ENCODE measurements around the gene CELF5. TPM values are rescaled to one million over a fixed set of nuclear protein-coding genes. Genes with fewer than 3 reads are reported as not detected.
"Not testable (repeated sequence)": the region's sequence is repeated elsewhere in the genome, so short reads cannot be mapped to it uniquely, and the experiment has no call there.

Gene CELF5
- total RNA-seq, 1 donor from 2014 or later = not detected

DNA sequence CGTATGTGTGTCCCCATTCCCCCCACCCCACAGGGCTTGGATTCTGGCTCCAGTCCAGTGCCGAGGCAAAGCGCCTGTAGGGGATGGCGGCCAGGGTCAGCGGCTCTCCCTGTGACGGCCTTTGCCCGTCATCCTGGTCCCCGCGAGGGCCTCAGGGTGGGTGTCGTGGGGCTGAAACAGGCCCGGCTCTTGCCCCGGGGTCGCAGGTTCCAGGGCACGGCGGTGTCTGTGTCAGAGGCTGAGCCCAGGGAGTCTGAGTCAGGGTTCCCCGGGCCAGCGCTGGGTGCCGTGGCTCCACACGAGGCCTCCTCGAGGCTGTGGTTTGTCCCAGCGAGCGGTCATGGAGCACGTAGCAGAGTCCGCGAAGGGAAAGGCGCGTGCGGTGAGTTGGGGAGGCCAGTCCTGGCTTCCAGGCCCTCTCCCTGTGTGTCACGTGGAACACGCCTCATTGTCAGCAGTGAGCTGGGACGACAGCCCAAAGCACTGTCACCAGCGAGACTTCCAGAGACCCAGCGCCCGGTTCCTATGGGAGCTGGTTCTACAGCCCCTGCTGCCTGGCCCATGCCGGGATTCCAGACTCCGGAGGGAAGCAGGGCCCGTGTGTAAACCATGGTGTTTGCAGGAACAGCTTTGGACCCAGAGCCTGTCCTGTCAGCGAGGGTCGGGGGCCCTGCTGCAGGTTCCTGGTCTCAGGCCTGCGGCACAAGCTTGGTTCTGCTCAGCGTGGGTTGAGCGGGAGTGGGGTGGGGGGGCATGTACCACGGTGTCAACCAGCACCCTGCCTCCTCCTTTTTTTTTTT lies 25.4 kb upstream of the CELF5 start:
- Histone ChIP-seq H3K27me3 (ENCODE audit: control insufficient read depth in 3 of 3, insufficient read depth in 3 of 3, low read length in 3 of 3) (no peaks in the 10 kb centered on the region), H3K27ac (ENCODE audit: low read depth, low read length) (no peak overlapping the region), H3K36me3 (ENCODE audit: control insufficient read depth in 3 of 3, insufficient read depth in 3 of 3, low read length in 3 of 3) (peaks cover 5 to 12% (median 12%) of the 10 kb centered on the region in 3 donors)

DNA sequence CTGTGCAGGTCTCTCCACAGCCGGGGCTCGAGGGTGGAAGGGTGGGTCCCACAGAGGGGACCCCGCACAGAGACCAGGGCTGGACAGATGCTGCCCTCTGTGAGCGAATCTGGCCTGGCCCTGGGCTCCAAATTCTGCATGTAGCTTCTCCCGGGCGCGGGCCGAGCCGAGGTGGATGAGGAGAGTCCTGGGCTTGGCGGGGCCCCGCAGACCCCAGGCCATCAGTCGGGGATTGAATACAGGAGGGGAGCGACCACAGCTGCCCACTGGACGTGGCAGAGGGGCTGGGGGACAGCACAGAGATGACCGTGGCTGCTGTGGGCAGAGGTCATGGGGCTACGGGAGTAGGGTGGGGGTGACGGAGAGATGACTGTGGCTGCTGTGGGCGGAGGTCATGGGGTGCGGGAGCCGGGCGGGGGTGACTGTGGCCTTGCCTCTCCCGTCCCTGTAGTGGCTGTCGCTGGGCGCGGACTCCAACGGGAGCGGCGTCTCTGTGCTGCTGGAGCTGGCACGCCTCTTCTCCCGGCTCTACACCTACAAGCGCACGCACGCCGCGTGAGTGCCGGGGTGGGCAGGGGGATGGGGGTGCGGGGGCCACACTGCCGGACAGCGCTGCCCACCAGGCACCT lies 23.3 kb upstream of the CELF5 start:
- Histone ChIP-seq H3K9ac (ENCODE audit: low read depth in 1 of 3, low read length in 3 of 3) (no peak overlapping the region), H3K4me3 (ENCODE audit: low read length in 3 of 3) (no peak overlapping the region), H3K9me3 (ENCODE audit: control insufficient read depth in 3 of 3, low read length in 3 of 3) (no peaks in the 10 kb centered on the region), H3K4me1 (ENCODE audit: control insufficient read depth in 3 of 3, insufficient read depth in 3 of 3, low read length in 3 of 3) (no peaks in the 10 kb centered on the region), H3K27ac (ENCODE audit: low read depth, low read length) (no peak overlapping the region), H3K27me3 (ENCODE audit: control insufficient read depth in 3 of 3, insufficient read depth in 3 of 3, low read length in 3 of 3) (no peaks in the 10 kb centered on the region), H3K36me3 (ENCODE audit: control insufficient read depth in 3 of 3, insufficient read depth in 3 of 3, low read length in 3 of 3) (peaks cover 9 to 22% (median 20%) of the 10 kb centered on the region in 3 donors)

More for the DNA sequence above, 25.4 kb upstream of the CELF5 start:
- H3K4me1 ChIP-seq (ENCODE audit: control insufficient read depth in 3 of 3, insufficient read depth in 3 of 3, low read length in 3 of 3) = no peaks in the 10 kb centered on the region
- no peak overlapping the region for H3K4me3 ChIP-seq (ENCODE audit: low read length in 3 of 3)
- no peaks in the 10 kb centered on the region for H3K9me3 ChIP-seq (ENCODE audit: control insufficient read depth in 3 of 3, low read length in 3 of 3)
- no peak overlapping the region for H3K9ac ChIP-seq (ENCODE audit: low read depth in 1 of 3, low read length in 3 of 3)

DNA sequence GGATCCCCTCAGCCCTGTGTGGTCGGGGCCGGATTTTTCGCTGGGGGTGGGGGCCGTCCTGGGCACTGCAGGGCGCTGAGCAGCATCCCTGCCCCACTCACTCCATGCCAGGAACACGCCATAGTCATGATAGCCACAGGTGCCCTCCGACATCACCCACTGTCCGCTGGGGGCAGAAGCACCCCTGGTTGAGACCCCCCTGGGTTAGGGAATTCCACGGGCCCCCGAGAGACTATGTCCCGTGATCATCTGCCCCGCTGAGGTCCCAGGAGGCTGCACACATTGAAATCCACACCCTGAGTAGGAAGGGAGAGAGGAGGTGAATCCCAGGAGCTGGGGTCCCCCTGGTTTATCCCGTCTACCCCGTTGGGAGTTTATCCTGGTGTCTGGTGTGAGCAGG lies 22.6 kb upstream of the CELF5 start:
- Histone ChIP-seq H3K4me3 (ENCODE audit: low read length in 3 of 3) (no peak overlapping the region), H3K4me1 (ENCODE audit: control insufficient read depth in 3 of 3, insufficient read depth in 3 of 3, low read length in 3 of 3) (no peaks in the 10 kb centered on the region), H3K27ac (ENCODE audit: low read depth, low read length) (no peak overlapping the region), H3K9me3 (ENCODE audit: control insufficient read depth in 3 of 3, low read length in 3 of 3) (no peaks in the 10 kb centered on the region), H3K27me3 (ENCODE audit: control insufficient read depth in 3 of 3, insufficient read depth in 3 of 3, low read length in 3 of 3) (no peaks in the 10 kb centered on the region), H3K36me3 (ENCODE audit: control insufficient read depth in 3 of 3, insufficient read depth in 3 of 3, low read length in 3 of 3) (peaks cover 13 to 24% (median 21%) of the 10 kb centered on the region in 3 donors), H3K9ac (ENCODE audit: low read depth in 1 of 3, low read length in 3 of 3) (no peak overlapping the region)

DNA sequence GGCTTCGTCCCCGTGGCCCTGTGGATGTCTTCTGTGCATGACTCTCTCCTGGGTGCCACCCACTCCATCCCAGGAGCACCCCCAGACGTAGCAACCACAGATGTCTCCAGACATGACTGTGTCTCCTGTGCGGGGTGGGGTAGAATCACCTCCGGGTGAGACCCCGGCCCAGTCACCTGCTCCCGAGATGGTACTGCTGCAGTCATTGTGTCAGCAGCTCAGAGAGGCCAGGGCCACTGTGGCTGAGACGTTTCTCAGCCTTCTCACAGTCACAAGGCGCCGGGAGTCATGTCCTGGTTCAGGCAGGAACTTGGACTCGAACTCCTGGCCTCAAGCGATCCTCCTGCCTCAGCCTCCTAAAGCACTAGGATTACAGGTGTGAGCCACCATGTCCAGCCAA lies 22.1 kb upstream of the CELF5 start:
- Histone ChIP-seq H3K27ac (ENCODE audit: low read depth, low read length) (no peak overlapping the region), H3K9me3 (ENCODE audit: control insufficient read depth in 3 of 3, low read length in 3 of 3) (no peaks in the 10 kb centered on the region), H3K36me3 (ENCODE audit: control insufficient read depth in 3 of 3, insufficient read depth in 3 of 3, low read length in 3 of 3) (peaks cover 17 to 28% (median 22%) of the 10 kb centered on the region in 3 donors), H3K27me3 (ENCODE audit: control insufficient read depth in 3 of 3, insufficient read depth in 3 of 3, low read length in 3 of 3) (no peaks in the 10 kb centered on the region), H3K9ac (ENCODE audit: low read depth in 1 of 3, low read length in 3 of 3) (no peak overlapping the region), H3K4me3 (ENCODE audit: low read length in 3 of 3) (no peak overlapping the region), H3K4me1 (ENCODE audit: control insufficient read depth in 3 of 3, insufficient read depth in 3 of 3, low read length in 3 of 3) (no peaks in the 10 kb centered on the region)

DNA sequence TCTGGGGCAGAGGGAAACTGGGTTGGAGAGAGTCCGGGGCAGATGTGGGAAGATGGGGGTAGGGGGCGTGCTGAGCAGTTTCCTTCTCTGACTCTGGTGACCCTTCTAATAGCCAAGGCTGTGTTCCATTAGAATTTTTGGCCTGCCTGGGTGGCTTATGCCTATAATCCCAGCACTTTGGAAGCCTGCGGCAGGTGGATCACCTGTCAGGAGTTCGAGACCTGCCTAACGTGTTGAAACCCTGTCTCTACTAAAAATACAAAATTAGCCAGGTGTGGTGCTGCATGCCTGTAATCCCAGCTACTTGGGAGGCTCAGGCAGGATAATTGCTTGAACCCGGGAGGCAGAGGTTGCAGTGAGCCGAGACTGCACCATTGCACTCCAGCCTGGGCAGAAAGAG lies 21.6 kb upstream of the CELF5 start:
- H3K36me3 ChIP-seq (ENCODE audit: control insufficient read depth in 3 of 3, insufficient read depth in 3 of 3, low read length in 3 of 3) = peaks cover 19 to 29% (median 25%) of the 10 kb centered on the region in 3 donors
- not testable (repeated sequence) for H3K4me3 ChIP-seq (ENCODE audit: low read length in 3 of 3); H3K27ac ChIP-seq (ENCODE audit: low read depth, low read length); H3K4me1 ChIP-seq (ENCODE audit: control insufficient read depth in 3 of 3, insufficient read depth in 3 of 3, low read length in 3 of 3); H3K9ac ChIP-seq (ENCODE audit: low read depth in 1 of 3, low read length in 3 of 3); H3K9me3 ChIP-seq (ENCODE audit: control insufficient read depth in 3 of 3, low read length in 3 of 3); H3K27me3 ChIP-seq (ENCODE audit: control insufficient read depth in 3 of 3, insufficient read depth in 3 of 3, low read length in 3 of 3)

DNA sequence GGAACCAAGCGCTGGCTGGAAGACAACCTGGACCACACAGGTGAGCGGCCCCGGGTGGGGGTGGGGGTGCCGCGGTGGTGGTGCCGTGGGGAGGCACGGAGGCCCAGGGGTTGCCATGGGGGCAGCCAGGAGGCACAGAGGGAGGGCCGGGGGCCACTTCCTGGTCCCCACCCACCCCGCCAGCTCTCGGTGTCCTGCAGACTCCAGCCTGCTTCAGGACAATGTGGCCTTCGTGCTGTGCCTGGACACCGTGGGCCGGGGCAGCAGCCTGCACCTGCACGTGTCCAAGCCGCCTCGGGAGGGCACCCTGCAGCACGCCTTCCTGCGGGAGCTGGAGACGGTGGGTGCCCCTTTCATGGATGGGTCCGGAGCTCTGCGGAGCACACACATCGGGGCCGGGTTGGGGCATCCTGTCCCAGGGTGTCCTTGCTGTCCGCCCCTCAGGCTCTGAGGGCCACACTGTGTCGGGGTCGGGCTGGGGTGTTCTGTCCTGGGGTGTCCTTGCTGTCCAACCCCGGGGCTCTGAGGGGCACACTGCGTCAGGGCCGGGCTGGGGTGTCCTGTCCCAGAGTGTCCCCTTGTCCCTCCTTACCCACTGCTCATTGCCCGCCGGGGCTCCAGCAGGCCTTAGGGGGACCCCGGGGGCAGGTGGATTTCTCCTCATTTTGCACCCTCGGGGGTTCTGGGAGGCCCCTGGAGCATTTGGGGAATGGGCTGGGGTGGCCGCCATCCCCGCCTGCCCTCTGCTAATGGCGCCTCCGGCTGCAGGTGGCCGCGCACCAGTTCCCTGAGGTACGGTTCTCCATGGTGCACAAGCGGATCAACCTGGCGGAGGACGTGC lies 20.4 kb upstream of the CELF5 start:
- no peaks in the 10 kb centered on the region for H3K27me3 ChIP-seq (ENCODE audit: control insufficient read depth in 3 of 3, insufficient read depth in 3 of 3, low read length in 3 of 3)
- H3K36me3 ChIP-seq (ENCODE audit: control insufficient read depth in 3 of 3, insufficient read depth in 3 of 3, low read length in 3 of 3) = peaks cover 19 to 28% (median 27%) of the 10 kb centered on the region in 3 donors
- H3K27ac ChIP-seq (ENCODE audit: low read depth, low read length) = no peak overlapping the region
- H3K9ac ChIP-seq (ENCODE audit: low read depth in 1 of 3, low read length in 3 of 3) = no peak overlapping the region
- no peak overlapping the region for H3K4me3 ChIP-seq (ENCODE audit: low read length in 3 of 3)
- no peaks in the 10 kb centered on the region for H3K4me1 ChIP-seq (ENCODE audit: control insufficient read depth in 3 of 3, insufficient read depth in 3 of 3, low read length in 3 of 3)
- no peaks in the 10 kb centered on the region for H3K9me3 ChIP-seq (ENCODE audit: control insufficient read depth in 3 of 3, low read length in 3 of 3)

DNA sequence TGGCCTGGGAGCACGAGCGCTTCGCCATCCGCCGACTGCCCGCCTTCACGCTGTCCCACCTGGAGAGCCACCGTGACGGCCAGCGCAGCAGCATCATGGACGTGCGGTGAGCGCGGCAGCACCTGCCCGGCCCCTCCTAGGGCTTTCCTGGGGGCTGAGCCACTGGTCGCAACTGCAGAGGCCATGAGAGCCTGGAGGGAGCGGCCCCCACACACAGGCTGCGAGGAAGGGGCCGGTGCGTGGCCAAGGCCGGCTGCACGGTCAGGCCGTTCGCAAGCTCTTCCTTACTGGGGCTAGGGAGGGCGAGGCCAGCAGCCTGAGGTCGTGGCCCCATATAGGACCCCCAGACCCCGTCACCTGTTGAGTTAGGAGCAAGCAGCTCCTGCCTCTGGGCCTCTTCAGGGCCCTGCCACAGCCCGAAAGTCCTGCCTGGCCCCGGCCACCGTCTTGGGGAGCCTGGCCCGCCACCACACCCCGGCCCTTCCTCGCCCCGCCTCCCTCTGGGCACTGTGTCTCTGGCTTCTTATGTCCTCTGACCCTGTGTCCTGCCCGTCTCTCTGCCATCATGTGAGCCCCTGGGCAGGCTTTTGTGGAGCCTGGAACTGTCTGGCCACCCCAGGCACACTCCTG lies 19.7 kb upstream of the CELF5 start:
- Histone ChIP-seq H3K27me3 (ENCODE audit: control insufficient read depth in 3 of 3, insufficient read depth in 3 of 3, low read length in 3 of 3) (no peaks in the 10 kb centered on the region), H3K9me3 (ENCODE audit: control insufficient read depth in 3 of 3, low read length in 3 of 3) (no peaks in the 10 kb centered on the region), H3K27ac (ENCODE audit: low read depth, low read length) (no peak overlapping the region), H3K4me1 (ENCODE audit: control insufficient read depth in 3 of 3, insufficient read depth in 3 of 3, low read length in 3 of 3) (no peaks in the 10 kb centered on the region), H3K36me3 (ENCODE audit: control insufficient read depth in 3 of 3, insufficient read depth in 3 of 3, low read length in 3 of 3) (peaks cover 19 to 28% (median 25%) of the 10 kb centered on the region in 3 donors), H3K4me3 (ENCODE audit: low read length in 3 of 3) (no peak overlapping the region), H3K9ac (ENCODE audit: low read depth in 1 of 3, low read length in 3 of 3) (no peak overlapping the region)

DNA sequence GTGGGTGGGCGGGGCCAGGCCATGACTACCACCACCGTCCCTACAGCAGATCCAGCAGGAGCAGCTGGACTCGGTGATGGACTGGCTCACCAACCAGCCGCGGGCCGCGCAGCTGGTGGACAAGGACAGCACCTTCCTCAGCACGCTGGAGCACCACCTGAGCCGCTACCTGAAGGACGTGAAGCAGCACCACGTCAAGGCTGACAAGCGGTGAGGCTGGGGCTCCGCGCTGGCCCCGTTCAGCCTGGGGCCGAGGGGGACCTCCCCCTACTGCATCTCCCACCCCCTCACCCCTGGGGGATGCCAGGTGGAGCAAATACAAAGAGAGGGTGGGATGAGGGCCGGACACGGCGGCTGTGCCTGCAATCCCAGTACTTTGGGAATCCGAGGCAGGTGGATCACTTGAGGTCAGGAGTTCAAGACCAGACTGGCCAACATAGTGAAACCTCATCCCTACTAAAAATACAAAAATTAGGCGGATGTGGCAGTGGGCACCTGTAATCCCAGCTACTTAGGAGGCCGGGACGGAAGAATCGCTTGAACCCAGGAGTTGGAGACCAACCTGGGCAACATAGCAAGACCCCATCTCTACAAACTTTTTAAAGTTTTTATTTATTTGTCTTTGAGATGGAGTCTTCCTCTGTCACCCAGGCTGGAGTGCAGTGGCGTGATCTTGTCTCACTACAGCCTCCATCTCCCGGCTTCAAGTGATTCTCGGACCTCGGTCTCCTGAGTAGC lies 18.1 kb upstream of the CELF5 start:
- Histone ChIP-seq H3K27ac (ENCODE audit: low read depth, low read length) (no peak overlapping the region), H3K9me3 (ENCODE audit: control insufficient read depth in 3 of 3, low read length in 3 of 3) (no peaks in the 10 kb centered on the region), H3K4me3 (ENCODE audit: low read length in 3 of 3) (no peak overlapping the region), H3K27me3 (ENCODE audit: control insufficient read depth in 3 of 3, insufficient read depth in 3 of 3, low read length in 3 of 3) (no peaks in the 10 kb centered on the region), H3K36me3 (ENCODE audit: control insufficient read depth in 3 of 3, insufficient read depth in 3 of 3, low read length in 3 of 3) (peaks cover 19 to 26% (median 25%) of the 10 kb centered on the region in 3 donors), H3K9ac (ENCODE audit: low read depth in 1 of 3, low read length in 3 of 3) (no peak overlapping the region), H3K4me1 (ENCODE audit: control insufficient read depth in 3 of 3, insufficient read depth in 3 of 3, low read length in 3 of 3) (no peaks in the 10 kb centered on the region)

DNA sequence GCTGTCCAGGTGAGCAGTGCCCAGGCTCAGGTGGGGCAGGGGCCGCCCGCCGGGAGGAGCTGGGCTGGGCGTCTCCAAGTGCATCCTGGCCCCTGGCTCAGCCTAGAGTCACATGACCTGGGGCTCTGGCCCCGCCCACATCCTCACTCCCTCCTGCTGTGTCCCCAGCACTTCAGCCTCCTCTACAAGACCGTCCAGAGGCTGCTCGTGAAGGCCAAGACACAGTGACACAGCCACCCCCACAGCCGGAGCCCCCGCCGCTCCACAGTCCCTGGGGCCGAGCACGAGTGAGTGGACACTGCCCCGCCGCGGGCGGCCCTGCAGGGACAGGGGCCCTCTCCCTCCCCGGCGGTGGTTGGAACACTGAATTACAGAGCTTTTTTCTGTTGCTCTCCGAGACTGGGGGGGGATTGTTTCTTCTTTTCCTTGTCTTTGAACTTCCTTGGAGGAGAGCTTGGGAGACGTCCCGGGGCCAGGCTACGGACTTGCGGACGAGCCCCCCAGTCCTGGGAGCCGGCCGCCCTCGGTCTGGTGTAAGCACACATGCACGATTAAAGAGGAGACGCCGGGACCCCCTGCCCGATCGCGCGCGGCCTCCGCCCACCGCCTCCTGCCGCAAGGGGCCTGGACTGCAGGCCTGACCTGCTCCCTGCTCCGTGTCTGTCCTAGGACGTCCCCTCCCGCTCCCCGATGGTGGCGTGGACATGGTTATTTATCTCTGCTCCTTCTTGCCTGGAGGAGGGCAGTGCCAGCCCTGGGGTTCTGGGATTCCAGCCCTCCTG lies 16.8 kb upstream of the CELF5 start:
- no peaks in the 10 kb centered on the region for H3K27me3 ChIP-seq (ENCODE audit: control insufficient read depth in 3 of 3, insufficient read depth in 3 of 3, low read length in 3 of 3)
- peaks cover 14 to 25% (median 22%) of the 10 kb centered on the region in 3 donors for H3K36me3 ChIP-seq (ENCODE audit: control insufficient read depth in 3 of 3, insufficient read depth in 3 of 3, low read length in 3 of 3)
- no peaks in the 10 kb centered on the region for H3K4me1 ChIP-seq (ENCODE audit: control insufficient read depth in 3 of 3, insufficient read depth in 3 of 3, low read length in 3 of 3)
- H3K9me3 ChIP-seq (ENCODE audit: control insufficient read depth in 3 of 3, low read length in 3 of 3) = no peaks in the 10 kb centered on the region
- H3K27ac ChIP-seq (ENCODE audit: low read depth, low read length) = no peak overlapping the region
- H3K9ac ChIP-seq (ENCODE audit: low read depth in 1 of 3, low read length in 3 of 3) = no peak overlapping the region
- no peak overlapping the region for H3K4me3 ChIP-seq (ENCODE audit: low read length in 3 of 3)
